GM12873 (cell line): Measurements from ENCODE around the gene ECI1.

ENCODE experiments used
- CTCF ChIP-seq: IDR thresholded peaks from 2 replicates; pipeline ENCODE4 v1.5.1; 2012; ENCODE audit warnings: low read depth, mild to moderate bottlenecking, moderate library complexity, low read length, control low read depth; ENCODE audit not compliant: insufficient read depth; ENCODE audit errors: missing control alignments

Gene ECI1

GRCh38 chr16:2212362-2213324, 38.7 kb downstream of the ECI1 start:
- TF ChIP-seq CTCF, result no peak

GRCh38 chr16:2211923-2212347, 39.5 kb downstream of the ECI1 start:
- TF ChIP-seq CTCF, result no peak

GRCh38 chr16:2210386-2211365, 40.7 kb downstream of the ECI1 start, which contains the start of gene BRICD5:
Gene BRICD5 (minus strand): TSS chr16:2210863. CDS start chr16:2210833, 30 bp downstream.
- no peak for TF ChIP-seq CTCF

- TF ChIP-seq CTCF, result no peak
Measured at GRCh38 chr16:2210009-2210332, 41.4 kb downstream of the ECI1 start.

GRCh38 chr16:2209258-2210008, 42.0 kb downstream of the ECI1 start:
- TF ChIP-seq CTCF, result no peak

GRCh38 chr16:2208772-2209171, 42.6 kb downstream of the ECI1 start:
- no peak for TF ChIP-seq CTCF
